Hepatocyte (in vitro differentiated cells): ENCODE data around the gene HS1BP3. TPM values are rescaled to one million over a fixed set of nuclear protein-coding genes. Genes with fewer than 3 reads are reported as not detected.

ENCODE experiments used
- DNase-seq: peaks from one replicate; pipeline ENCODE4 v3.0.0-alpha.2; 2016; ENCODE audit warnings: low spot score
- H2AFZ ChIP-seq: fragments of 200-600 bp; sonication (generic); 2 replicates; pipeline ENCODE4 v1.6.0; 2016; ENCODE audit warnings: antibody characterized with exemption, mild to moderate bottlenecking
- H3K27ac ChIP-seq: fragments of 200-600 bp; sonication (generic); 2 replicates; pipeline ENCODE4 v1.5.1; 2016; ENCODE audit warnings: mild to moderate bottlenecking
- H3K27me3 ChIP-seq: fragments of 200-600 bp; sonication (generic); 2 replicates; pipeline ENCODE4 v1.6.1; 2016
- H3K36me3 ChIP-seq: fragments of 200-600 bp; sonication (generic); replicated peaks from 2 replicates; pipeline ENCODE4 v1.5.1; 2016; ENCODE audit warnings: low read depth; ENCODE audit not compliant: insufficient read depth
- H3K4me1 ChIP-seq: fragments of 200-600 bp; sonication (generic); 2 replicates; pipeline ENCODE4 v1.5.1; 2016; ENCODE audit warnings: mild to moderate bottlenecking, moderate library complexity; ENCODE audit not compliant: insufficient read depth
- H3K4me2 ChIP-seq: fragments of 200-600 bp; sonication (generic); 2 replicates; pipeline ENCODE4 v1.6.0; 2016
- H3K4me3 ChIP-seq: fragments of 200-600 bp; sonication (generic); 2 replicates; pipeline ENCODE4 v1.5.1; 2016; ENCODE audit warnings: mild to moderate bottlenecking
- H3K79me2 ChIP-seq: fragments of 200-600 bp; sonication (generic); 2 replicates; pipeline ENCODE4 v1.6.0; 2017; ENCODE audit warnings: mild to moderate bottlenecking
- H3K9me2 ChIP-seq: fragments of 200-600 bp; sonication (generic); replicated peaks from 2 replicates; pipeline ENCODE4 v1.6.0; 2017; ENCODE audit warnings: mild to moderate bottlenecking; ENCODE audit not compliant: insufficient read depth
- H3K9me3 ChIP-seq: fragments of 200-600 bp; sonication (generic); 2 replicates; pipeline ENCODE4 v1.5.1; 2016; ENCODE audit warnings: low read depth, mild to moderate bottlenecking
- H4K20me1 ChIP-seq: fragments of 200-600 bp; sonication (generic); 2 replicates; pipeline ENCODE4 v1.6.0; 2016; ENCODE audit warnings: mild to moderate bottlenecking; ENCODE audit not compliant: insufficient read depth, poor library complexity, severe bottlenecking
- CTCF ChIP-seq: fragments of 200-600 bp; sonication (generic); IDR thresholded peaks from 2 replicates; pipeline ENCODE4 v1.5.1; 2016; ENCODE audit warnings: antibody characterized with exemption, mild to moderate bottlenecking; ENCODE audit not compliant: poor library complexity
- EZH2 ChIP-seq: fragments of 200-600 bp; sonication (generic); IDR thresholded peaks from 2 replicates; pipeline ENCODE4 v1.6.1; 2016; ENCODE audit warnings: antibody characterized with exemption, mild to moderate bottlenecking, borderline replicate concordance
- EZH2phosphoT487 ChIP-seq: fragments of 200-600 bp; sonication (generic); IDR thresholded peaks from one replicate; pipeline ENCODE4 v1.6.1; 2018; ENCODE audit warnings: antibody characterized with exemption, mild to moderate bottlenecking, low read depth, moderate library complexity; ENCODE audit not compliant: unreplicated experiment, severe bottlenecking
- WGBS: methylation state at CpG from one replicate; pipeline ENCODE4 v1.1.6; 2016; ENCODE audit warnings: low lambda C conversion rate; ENCODE audit errors: missing lambda C conversion rate; 5-methylcytosine and 5-hydroxymethylcytosine counted together
- polyA plus RNA-seq: library from polyadenylated mRNA; unstranded; fragments of >200 nt; fragmentation: Nextera tagmentation; extraction: Ambion mirVana; gene quantifications from 2 replicates; pipeline ENCODE4 v1.2.1, GENCODE V29; 2016
- total RNA-seq: library from RNA; depleted of rRNA; stranded (reverse); fragments of >200 nt; gene quantifications from 2 replicates; pipeline ENCODE4 v1.2.3, GENCODE V29; 2014

HS1BP3 gene
- total and polyA plus RNA-seq, 2 experiments from 2014 or later = 26.8 to 29.6 TPM

- Histone ChIP-seq H3K4me1 (peaks cover 4% of the 10 kb centered on the region), H3K9me3 (peaks cover 4% of the 10 kb centered on the region), H3K4me3 (no peak overlapping the region), H3K27me3 (no peaks in the 10 kb centered on the region), H3K79me2 (no peaks in the 10 kb centered on the region), H3K4me2 (no peak overlapping the region), H3K27ac (no peak overlapping the region), H3K9me2 (no peaks in the 10 kb centered on the region), H4K20me1 (no peaks in the 10 kb centered on the region), H3K36me3 (no peaks in the 10 kb centered on the region), H2AFZ (no peak overlapping the region)
- no peak for TF ChIP-seq EZH2phosphoT487
- no peak for TF ChIP-seq EZH2
- TF ChIP-seq CTCF = no peak
- 62% methylated on average over 3 of the region's 3 CpGs for WGBS
- no peak for DNase-seq
Observed at GRCh38 chr2:20606198-20606597, 44.7 kb downstream of the HS1BP3 start.

GRCh38 chr2:20604951-20605381, 45.9 kb downstream of the HS1BP3 start:
- H3K4me3 ChIP-seq = no peak overlapping the region
- H2AFZ ChIP-seq = no peak overlapping the region
- TF ChIP-seq CTCF (no peak), EZH2phosphoT487 (no peak), EZH2 (no peak)
- 75% methylated on average over 5 of the region's 5 CpGs for WGBS
- H3K79me2 ChIP-seq = no peaks in the 10 kb centered on the region
- H3K4me2 ChIP-seq = no peak overlapping the region
- H3K9me3 ChIP-seq = peaks cover 4% of the 10 kb centered on the region
- H4K20me1 ChIP-seq = no peaks in the 10 kb centered on the region
- no peaks in the 10 kb centered on the region for H3K9me2 ChIP-seq
- H3K36me3 ChIP-seq = no peaks in the 10 kb centered on the region
- peaks cover 5% of the 10 kb centered on the region for H3K4me1 ChIP-seq
- no peaks in the 10 kb centered on the region for H3K27me3 ChIP-seq
- H3K27ac ChIP-seq = peak overlapping the region; percentile 56
- DNase-seq = no peak

DNA sequence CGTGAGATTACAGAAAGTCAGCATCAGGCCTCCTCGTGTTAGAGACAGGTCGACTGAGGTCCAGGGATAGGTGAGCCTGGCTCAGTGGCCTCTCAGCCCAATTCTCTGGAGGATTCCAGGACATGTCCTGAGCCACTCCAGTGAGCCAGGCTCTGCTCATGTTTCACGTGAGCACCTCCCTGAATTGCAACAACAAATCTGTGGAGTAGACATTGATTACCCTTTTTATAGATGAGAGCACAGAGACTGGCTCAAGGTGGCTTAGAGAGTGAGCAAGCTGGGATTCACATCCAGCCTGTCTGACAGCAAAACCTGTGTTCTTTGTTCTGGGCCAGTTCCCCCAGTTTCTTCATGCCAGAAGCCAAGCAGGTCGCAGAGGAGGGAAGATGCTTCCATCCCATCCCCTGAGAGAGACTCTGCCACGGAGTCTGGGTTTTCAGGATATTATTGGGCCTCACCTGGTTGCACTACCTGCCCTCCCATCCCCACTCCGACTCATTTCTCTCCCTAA, 46.4 kb downstream of the HS1BP3 start:
- DNase-seq = no peak
- H3K9me3 ChIP-seq = peaks cover 4% of the 10 kb centered on the region
- no peak overlapping the region for H3K4me2 ChIP-seq
- H3K9me2 ChIP-seq = no peaks in the 10 kb centered on the region
- TF ChIP-seq EZH2 = no peak
- H3K79me2 ChIP-seq = no peaks in the 10 kb centered on the region
- WGBS = 74% methylated on average over 7 of the region's 7 CpGs
- H2AFZ ChIP-seq = no peak overlapping the region
- no peaks in the 10 kb centered on the region for H3K27me3 ChIP-seq
- H3K4me3 ChIP-seq = no peak overlapping the region
- no peaks in the 10 kb centered on the region for H4K20me1 ChIP-seq
- no peaks in the 10 kb centered on the region for H3K36me3 ChIP-seq
- H3K4me1 ChIP-seq = peaks cover 7% of the 10 kb centered on the region
- no peak overlapping the region for H3K27ac ChIP-seq

- H3K36me3 ChIP-seq = no peaks in the 10 kb centered on the region
Observed at GRCh38 chr2:20603791-20604190, 47.1 kb downstream of the HS1BP3 start.

More at GRCh38 chr2:20603791-20604190, 47.1 kb downstream of the HS1BP3 start:
- no peak overlapping the region for H3K4me2 ChIP-seq
- 97% methylated on average over 5 of the region's 5 CpGs for WGBS
- no peaks in the 10 kb centered on the region for H3K9me2 ChIP-seq
- no peaks in the 10 kb centered on the region for H3K79me2 ChIP-seq
- no peak overlapping the region for H2AFZ ChIP-seq
- H3K9me3 ChIP-seq = peaks cover 4% of the 10 kb centered on the region
- TF ChIP-seq EZH2 (no peak), CTCF (no peak), EZH2phosphoT487 (no peak)
- no peaks in the 10 kb centered on the region for H4K20me1 ChIP-seq
- no peak for DNase-seq
- no peaks in the 10 kb centered on the region for H3K27me3 ChIP-seq
- peaks cover 13% of the 10 kb centered on the region for H3K4me1 ChIP-seq
- H3K27ac ChIP-seq = no peak overlapping the region
- no peak overlapping the region for H3K4me3 ChIP-seq
